HEK293T (cell line): ENCODE data around the gene MRGPRG.

Source experiments
- ARNT ChIP-seq: fragments of 450-650 bp; IDR thresholded peaks from 2 replicates; pipeline ENCODE4 v1.6.1; 2017; ENCODE audit warnings: mild to moderate bottlenecking
- BHLHE40 ChIP-seq: fragments of 450-650 bp; IDR thresholded peaks from 2 replicates; pipeline ENCODE4 v1.6.1; 2016; ENCODE audit warnings: mild to moderate bottlenecking, moderate library complexity, borderline replicate concordance
- CTBP1 ChIP-seq: fragments of 450-650 bp; IDR thresholded peaks from 2 replicates; pipeline ENCODE4 v1.6.1; 2016; ENCODE audit warnings: borderline replicate concordance
- ELF4 ChIP-seq: fragments of 450-650 bp; IDR thresholded peaks from 2 replicates; pipeline ENCODE4 v1.6.1; 2017; ENCODE audit warnings: antibody characterized with exemption
- FOXA1 ChIP-seq: fragments of 450-650 bp; IDR thresholded peaks from 2 replicates; pipeline ENCODE4 v1.6.1; 2016; ENCODE audit warnings: mild to moderate bottlenecking
- FOXK2 ChIP-seq: fragments of 450-650 bp; IDR thresholded peaks from 2 replicates; pipeline ENCODE4 v1.6.1; 2016; ENCODE audit warnings: mild to moderate bottlenecking
- FOXM1 ChIP-seq: fragments of 450-650 bp; IDR thresholded peaks from 2 replicates; pipeline ENCODE4 v1.6.1; 2017; ENCODE audit warnings: mild to moderate bottlenecking, borderline replicate concordance
- HDGF ChIP-seq: fragments of 450-650 bp; IDR thresholded peaks from 2 replicates; pipeline ENCODE4 v1.6.1; 2017; ENCODE audit warnings: antibody characterized with exemption, borderline replicate concordance
- SP1 ChIP-seq: fragments of 450-650 bp; IDR thresholded peaks from 2 replicates; pipeline ENCODE4 v1.6.1; 2017
- SUZ12 ChIP-seq: fragments of 450-650 bp; IDR thresholded peaks from 2 replicates; pipeline ENCODE4 v1.6.1; 2016; ENCODE audit warnings: mild to moderate bottlenecking
- TARDBP ChIP-seq: fragments of 450-650 bp; IDR thresholded peaks from 2 replicates; pipeline ENCODE4 v1.6.1; 2016
- ZNF384 ChIP-seq: fragments of 450-650 bp; IDR thresholded peaks from 2 replicates; pipeline ENCODE4 v1.6.1; 2016
- TF ChIP-seq, protein P1 (sequence below): fragments of 450-650 bp; IDR thresholded peaks from 2 replicates; pipeline ENCODE4 v1.6.1; 2016

DNA sequence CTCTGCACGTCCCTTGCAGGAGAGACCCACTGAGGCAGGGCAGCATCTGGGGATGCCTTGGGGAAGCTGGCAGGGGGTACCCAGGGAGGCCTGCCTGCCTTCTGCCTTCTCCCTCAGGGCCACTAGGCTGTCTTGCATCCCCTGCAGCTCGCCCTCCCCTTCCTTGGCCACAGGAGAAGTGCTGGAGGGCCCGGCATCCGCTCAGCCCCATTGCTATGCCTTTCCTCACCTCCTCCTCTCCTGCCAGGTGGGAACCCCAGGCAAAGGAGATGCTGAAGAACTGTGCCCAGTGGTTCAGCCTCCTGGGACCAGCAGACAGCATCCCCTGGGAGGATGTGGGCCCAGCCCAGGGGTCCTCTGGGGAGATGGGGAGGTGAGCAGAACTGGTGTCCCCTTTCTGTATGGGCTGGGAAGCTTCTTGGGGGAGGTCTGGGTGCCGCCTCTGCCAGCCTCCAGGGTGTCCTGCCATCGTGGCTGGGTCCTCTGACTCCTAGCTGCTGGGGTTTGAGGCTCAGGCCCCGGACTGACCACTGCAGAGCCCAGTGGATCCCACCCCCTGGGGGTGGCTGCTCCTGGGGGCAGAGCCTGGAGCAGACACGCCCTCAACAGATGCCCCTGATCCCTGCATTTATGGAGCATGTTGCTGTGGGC, 20.6 kb downstream of the MRGPRG start:
- no peak for TF ChIP-seq ELF4
- TF ChIP-seq BHLHE40: no peak
- no peak for TF ChIP-seq SP1
- TF ChIP-seq, protein P1, sequence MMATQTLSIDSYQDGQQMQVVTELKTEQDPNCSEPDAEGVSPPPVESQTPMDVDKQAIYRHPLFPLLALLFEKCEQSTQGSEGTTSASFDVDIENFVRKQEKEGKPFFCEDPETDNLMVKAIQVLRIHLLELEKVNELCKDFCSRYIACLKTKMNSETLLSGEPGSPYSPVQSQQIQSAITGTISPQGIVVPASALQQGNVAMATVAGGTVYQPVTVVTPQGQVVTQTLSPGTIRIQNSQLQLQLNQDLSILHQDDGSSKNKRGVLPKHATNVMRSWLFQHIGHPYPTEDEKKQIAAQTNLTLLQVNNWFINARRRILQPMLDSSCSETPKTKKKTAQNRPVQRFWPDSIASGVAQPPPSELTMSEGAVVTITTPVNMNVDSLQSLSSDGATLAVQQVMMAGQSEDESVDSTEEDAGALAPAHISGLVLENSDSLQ: no peak
- TF ChIP-seq TARDBP: no peak
- TF ChIP-seq FOXM1: no peak
- TF ChIP-seq ARNT: no peak
- TF ChIP-seq ZNF384: no peak
- no peak for TF ChIP-seq HDGF
- TF ChIP-seq FOXK2: no peak
- no peak for TF ChIP-seq FOXA1
- TF ChIP-seq SUZ12: no peak
- no peak for TF ChIP-seq CTBP1
